ENCODE measurements around the gene COLQ.
"Not testable (repeated sequence)": the region's sequence is repeated elsewhere in the genome, so short reads cannot be mapped to it uniquely, and the experiment has no call there.

Gene COLQ

GRCh38 chr3:15426579-15427118, 94.9 kb downstream of the COLQ start:
- no peak for DNase-seq

- no peak for DNase-seq
These were observed 100.6 kb downstream of the COLQ start for GRCh38 chr3:15420871-15421270.

GRCh38 chr3:15410966-15411365, 110.5 kb downstream of the COLQ start:
- DNase-seq, result not testable (repeated sequence)

GRCh38 chr3:15409774-15410173, 111.7 kb downstream of the COLQ start:
- DNase-seq, result no peak

GRCh38 chr3:15409239-15409638, 112.3 kb downstream of the COLQ start:
- DNase-seq, result no peak

DNA sequence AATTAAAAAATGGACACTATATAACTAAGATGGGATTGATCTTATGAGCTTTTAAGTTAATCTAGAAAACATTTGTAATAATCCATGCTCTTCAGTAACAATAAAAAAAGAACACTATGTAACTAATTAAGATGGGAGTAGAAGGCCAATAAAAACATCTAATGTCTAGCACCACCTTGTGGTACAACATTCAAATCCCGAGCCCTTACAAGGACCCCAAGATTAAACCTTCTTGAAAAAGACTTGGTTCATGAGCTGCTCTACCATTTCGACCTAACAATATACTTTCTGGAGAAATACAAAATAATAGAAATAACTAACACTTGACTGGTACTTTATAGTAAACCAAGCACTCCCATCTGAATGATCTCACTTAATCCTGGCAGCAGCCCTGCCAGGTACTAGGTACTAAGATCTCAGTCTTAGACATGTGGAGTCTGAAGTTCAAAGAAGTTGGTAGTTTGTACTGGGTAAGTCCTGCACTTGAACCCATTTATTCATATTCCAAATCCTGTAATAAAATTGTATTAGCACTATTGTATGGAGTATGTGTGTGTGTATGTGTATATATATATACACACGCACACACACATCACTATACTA, 116.0 kb downstream of the COLQ start:
- DNase-seq, result peak; percentile 60

DNA sequence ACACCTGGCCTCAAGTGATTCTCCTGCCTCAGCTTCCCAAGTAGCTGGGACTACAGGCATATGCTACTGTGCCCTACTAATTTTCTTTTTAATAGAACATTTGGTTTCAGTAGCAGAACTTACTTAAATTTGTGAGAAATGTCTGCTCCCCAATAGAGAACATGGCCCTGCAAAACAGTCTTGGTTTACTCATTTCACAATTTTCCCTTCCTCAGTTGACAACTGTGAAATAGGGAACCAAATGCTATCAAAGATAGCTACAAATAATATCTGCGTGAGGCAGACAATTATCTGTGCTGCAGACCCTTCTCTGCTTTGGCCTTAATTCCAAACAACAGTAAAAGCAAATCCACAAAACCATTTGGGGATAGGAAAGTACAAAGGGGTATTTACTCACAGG, 116.7 kb downstream of the COLQ start:
- DNase-seq, result no peak

- no peak for DNase-seq
These were observed 117.5 kb downstream of the COLQ start for GRCh38 chr3:15403965-15404364.

DNA sequence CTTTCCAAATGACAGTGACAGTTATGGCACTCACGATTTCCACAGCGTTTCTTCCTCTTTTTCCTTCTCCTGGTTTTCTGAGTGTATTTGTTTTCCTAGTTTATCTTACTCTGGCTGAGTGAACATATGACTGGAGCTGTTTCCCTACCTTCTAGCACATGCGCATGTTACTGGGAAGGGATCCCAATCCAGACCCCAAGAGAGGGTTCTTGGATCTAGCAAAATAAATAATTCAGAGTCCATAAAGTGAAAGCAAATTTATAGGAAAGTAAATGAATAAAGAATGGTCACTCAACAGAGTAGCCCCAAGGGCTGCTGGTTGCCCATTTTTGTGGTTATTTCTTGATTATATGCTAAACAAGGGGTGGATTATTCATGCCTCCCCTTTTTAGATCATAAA, 118.0 kb downstream of the COLQ start:
- DNase-seq, result no peak

DNA sequence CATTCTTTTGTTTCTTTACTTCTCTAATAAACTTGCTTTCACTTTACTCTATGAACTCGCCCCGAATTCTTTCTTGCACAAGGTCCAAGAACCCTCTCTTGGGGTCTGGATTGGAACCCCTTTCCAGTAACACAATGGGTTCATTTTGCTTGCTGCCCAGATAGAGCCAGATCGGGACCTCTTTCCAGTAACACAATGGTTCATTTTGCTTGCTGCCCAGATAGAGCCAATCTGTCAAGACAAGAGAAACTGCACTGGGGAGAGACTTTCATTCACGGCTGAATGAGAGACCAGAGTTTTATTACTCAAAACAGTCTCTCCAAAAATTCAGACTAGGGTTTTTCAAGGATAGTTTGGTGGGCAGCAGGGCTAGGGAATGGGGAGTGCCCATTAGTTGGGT, 119.6 kb downstream of the COLQ start:
- no peak for DNase-seq

Measured in fibroblast of skin of back (primary cell).